HG03442 (cell line): ENCODE data around the gene TSPEAR.
"Not testable (repeated sequence)": the region's sequence is repeated elsewhere in the genome, so short reads cannot be mapped to it uniquely, and the experiment has no call there.

Experiments used
- ATAC-seq: cut with Tn5 transposase; IDR thresholded peaks from one replicate; pipeline ENCODE4 v1.9.1; 2021; ENCODE audit warnings: mild to moderate bottlenecking, moderate library complexity; ENCODE audit not compliant: unreplicated experiment

The TSPEAR gene

GRCh38 chr21:44686843-44687561 lies 24.4 kb downstream of the TSPEAR start:
- no peak for ATAC-seq

GRCh38 chr21:44686000-44686781 lies 25.2 kb downstream of the TSPEAR start:
- no peak for ATAC-seq

GRCh38 chr21:44685050-44685449 lies 26.3 kb downstream of the TSPEAR start:
- not testable (repeated sequence) for ATAC-seq

- ATAC-seq, result no peak
Observed at GRCh38 chr21:44684483-44684882, 26.9 kb downstream of the TSPEAR start.

- no peak for ATAC-seq
Observed at GRCh38 chr21:44684077-44684476, 27.3 kb downstream of the TSPEAR start.

- ATAC-seq, result no peak
Observed at GRCh38 chr21:44682580-44683151, 28.7 kb downstream of the TSPEAR start.

GRCh38 chr21:44681861-44682579 lies 29.4 kb downstream of the TSPEAR start, which contains the start of gene KRTAP12-1:
Gene KRTAP12-1, minus strand, starts transcription at chr21:44682163. Its CDS starts 40 bp downstream, at chr21:44682123.
- no peak for ATAC-seq

GRCh38 chr21:44681152-44681551 lies 30.2 kb downstream of the TSPEAR start:
- no peak for ATAC-seq

GRCh38 chr21:44677881-44678280 lies 33.5 kb downstream of the TSPEAR start:
- no peak for ATAC-seq

GRCh38 chr21:44671911-44672310 lies 39.5 kb downstream of the TSPEAR start:
- no peak for ATAC-seq

GRCh38 chr21:44670642-44671432 lies 40.5 kb downstream of the TSPEAR start:
- no peak for ATAC-seq

GRCh38 chr21:44667612-44668011 lies 43.8 kb downstream of the TSPEAR start:
- no peak for ATAC-seq

GRCh38 chr21:44666401-44667320 lies 44.7 kb downstream of the TSPEAR start, which contains the start of gene KRTAP12-2:
Gene KRTAP12-2, minus strand, starts transcription at chr21:44666927. Its CDS starts 41 bp downstream, at chr21:44666886.
- ATAC-seq, result no peak

GRCh38 chr21:44664691-44665090 lies 46.7 kb downstream of the TSPEAR start:
- no peak for ATAC-seq

- not testable (repeated sequence) for ATAC-seq
Observed at GRCh38 chr21:44661567-44661966, 49.8 kb downstream of the TSPEAR start.

- ATAC-seq, result no peak
Observed at GRCh38 chr21:44658913-44659595, 52.3 kb downstream of the TSPEAR start.

- ATAC-seq, result no peak
Observed at GRCh38 chr21:44658541-44658910, 52.8 kb downstream of the TSPEAR start.

- no peak for ATAC-seq
Observed at GRCh38 chr21:44657635-44658540, 53.5 kb downstream of the TSPEAR start, which contains the start of gene KRTAP12-3. Gene KRTAP12-3, plus strand, starts transcription at chr21:44657932. Its CDS starts 48 bp downstream, at chr21:44657980.
